A549 (cell line): ENCODE measurements around the gene HIKESHI. TPM values are rescaled to one million over a fixed set of nuclear protein-coding genes. Genes with fewer than 3 reads are reported as not detected.

Experiments
- ATAC-seq, 2 experiments: fragments of 200-7000 bp in 1 of 2; fragments of >200 bp in 1 of 2; cut with Nextera tagmentation in 1 of 2; cut with Tn5 transposase in 1 of 2; 3 replicates each; pipeline versions ENCODE4 v1.8.0 to v1.9.1; 2018 to 2020; ENCODE audit warnings: mild to moderate bottlenecking in 1 of 2, moderate library complexity in 1 of 2
- CTCF ChIA-PET: fragments of 300-600 bp; sonication (Branson Sonifier 250); formaldehyde crosslinking; extraction: SDS; loops from one replicate; lab custom pipeline; 2021; ENCODE audit warnings: antibody characterized with exemption, inconsistent platforms; lab: Yijun Ruan, JAX
- POLR2A ChIA-PET: fragments of 350-600 bp; formaldehyde crosslinking; extraction: SDS; loops from one replicate; lab custom pipeline; 2021; ENCODE audit warnings: antibody characterized with exemption, inconsistent platforms; lab: Yijun Ruan, JAX
- DNase-seq, 2 experiments: peaks; one replicate each; pipeline versions ENCODE4 v3.0.0 to v3.0.0-alpha.2; 2011 to 2016; ENCODE audit warnings: low read depth in 1 of 2, low spot score in 1 of 2
- FAIRE-seq: peaks from 2 replicates; lab custom pipeline; 2011; peaks lifted over from hg19 to GRCh38; lab: Jason Lieb, UNC
- H3K27ac ChIP-seq, 2 experiments: fragments of >200 bp; sonication (Bioruptor Twin); formaldehyde crosslinking; 3 replicates each; pipeline ENCODE4 v1.5.1; 2016 to 2017
- H3K4me1 ChIP-seq: fragments of >200 bp; sonication (Bioruptor Twin); formaldehyde crosslinking; 3 replicates; pipeline ENCODE4 v1.6.1; 2016
- H3K4me2 ChIP-seq: fragments of >200 bp; sonication (Bioruptor Twin); formaldehyde crosslinking; 3 replicates; pipeline ENCODE4 v1.6.1; 2016
- H3K4me3 ChIP-seq: fragments of >200 bp; sonication (Bioruptor Twin); formaldehyde crosslinking; 3 replicates; pipeline ENCODE4 v1.5.1; 2016
- H3K9me3 ChIP-seq: fragments of >200 bp; sonication (Bioruptor Twin); formaldehyde crosslinking; 3 replicates; pipeline ENCODE4 v1.6.1; 2016
- CBX8 ChIP-seq: fragments of 200-600 bp; sonication (generic); IDR thresholded peaks from 2 replicates; pipeline ENCODE4 v1.6.1; 2016
- FOSB ChIP-seq: fragments of 250-450 bp; sonication (Bioruptor Pico); IDR thresholded peaks from 2 replicates; pipeline ENCODE4 v1.5.0; 2020; ENCODE audit warnings: mild to moderate bottlenecking, moderate library complexity
- FOSL2 ChIP-seq, 2 experiments: fragments of 450-650 bp in 1 of 2; fragments of >200 bp in 1 of 2; sonication (Bioruptor Twin) in 1 of 2; formaldehyde crosslinking; IDR thresholded peaks; 2 replicates each; pipeline versions ENCODE4 v1.5.0 to v1.6.1; 2016 to 2020; ENCODE audit warnings: mild to moderate bottlenecking in 1 of 2, moderate library complexity in 1 of 2
- FOXS1 ChIP-seq: fragments of 250-450 bp; sonication (Bioruptor Pico); IDR thresholded peaks from 2 replicates; pipeline ENCODE4 v1.5.0; 2020; ENCODE audit warnings: mild to moderate bottlenecking, moderate library complexity
- HEYL ChIP-seq: fragments of 250-450 bp; sonication (Bioruptor Pico); IDR thresholded peaks from 2 replicates; pipeline ENCODE4 v1.8.0; 2021; ENCODE audit warnings: mild to moderate bottlenecking, moderate library complexity
- HOXB13 ChIP-seq: fragments of 250-450 bp; sonication (Bioruptor Pico); IDR thresholded peaks from 2 replicates; pipeline ENCODE4 v1.5.0; 2020; ENCODE audit warnings: low read depth, mild to moderate bottlenecking, moderate library complexity
- HOXB5 ChIP-seq: fragments of 250-450 bp; sonication (Bioruptor Pico); IDR thresholded peaks from 2 replicates; pipeline ENCODE4 v1.5.0; 2020; ENCODE audit warnings: mild to moderate bottlenecking, moderate library complexity
- NR3C1 ChIP-seq: fragments of >200 bp; sonication (Bioruptor Twin); formaldehyde crosslinking; IDR thresholded peaks from 3 replicates; pipeline ENCODE4 v1.6.1; 2017
- PBX3 ChIP-seq: IDR thresholded peaks from 2 replicates; pipeline ENCODE4 v1.6.1; 2012
- PHF8 ChIP-seq: fragments of 200-600 bp; sonication (generic); IDR thresholded peaks from 2 replicates; pipeline ENCODE4 v1.6.1; 2016; ENCODE audit warnings: low read depth, mild to moderate bottlenecking, antibody characterized with exemption, moderate library complexity, borderline replicate concordance
- RAD21 ChIP-seq, 2 experiments: fragments of >200 bp in 1 of 2; sonication (Bioruptor Twin) in 1 of 2; formaldehyde crosslinking in 1 of 2; IDR thresholded peaks in 1 of 2; conservative IDR thresholded peaks in 1 of 2; 2 replicates in 1 of 2; 3 replicates in 1 of 2; pipeline ENCODE4 v1.6.1; 2012 to 2018; ENCODE audit warnings: inconsistent platforms in 1 of 2
- RARB ChIP-seq: fragments of 250-450 bp; sonication (Bioruptor Pico); IDR thresholded peaks from 2 replicates; pipeline ENCODE4 v1.8.0; 2021; ENCODE audit warnings: mild to moderate bottlenecking, moderate library complexity
- SMC3 ChIP-seq: fragments of >200 bp; sonication (Bioruptor Twin); formaldehyde crosslinking; IDR thresholded peaks from 3 replicates; pipeline ENCODE4 v1.6.1; 2018; ENCODE audit warnings: inconsistent platforms
- SREBF2 ChIP-seq: fragments of 450-650 bp; IDR thresholded peaks from 2 replicates; pipeline ENCODE4 v1.6.1; 2014; ENCODE audit warnings: mild to moderate bottlenecking, moderate library complexity
- TFCP2L1 ChIP-seq: fragments of 250-450 bp; sonication (Bioruptor Pico); IDR thresholded peaks from 2 replicates; pipeline ENCODE4 v1.5.0; 2021; ENCODE audit warnings: mild to moderate bottlenecking
- USF2 ChIP-seq: fragments of 450-650 bp; IDR thresholded peaks from 2 replicates; pipeline ENCODE4 v1.6.1; 2014; ENCODE audit warnings: antibody characterized with exemption
- ZC3H11A ChIP-seq: fragments of 450-650 bp; IDR thresholded peaks from 2 replicates; pipeline ENCODE4 v1.6.1; 2014; ENCODE audit warnings: antibody characterized with exemption, mild to moderate bottlenecking
- WGBS: methylation state at CpG from one replicate; pipeline ENCODE4 v1.1.6; 2017; ENCODE audit errors: missing lambda C conversion rate; 5-methylcytosine and 5-hydroxymethylcytosine counted together
- polyA plus RNA-seq, 4 experiments: library from polyadenylated mRNA; depleted of rRNA in 3 of 4; stranded (reverse); fragments of >200 nt; fragmentation: RNase III in 1 of 4; extraction: RNeasy Plus Mini Kit Qiagen cat#74134 plus additional on column Dnase treatment in 1 of 4; gene quantifications; 2 replicates in 3 of 4; 3 replicates in 1 of 4; pipeline ENCODE4 v1.2.3, GENCODE V29; 2011 to 2017
- TF ChIP-seq, protein P1 (sequence below): IDR thresholded peaks from 2 replicates; pipeline ENCODE4 v1.6.1; 2012
- TF ChIP-seq, protein P2 (sequence below): fragments of >200 bp; sonication (Bioruptor Twin); formaldehyde crosslinking; IDR thresholded peaks from 3 replicates; pipeline ENCODE4 v1.6.1; 2016

Gene HIKESHI
- polyA plus RNA-seq, 2 of the 4 experiments (the other 2 are of a cell fraction) = 39.6 to 101 TPM

DNA sequence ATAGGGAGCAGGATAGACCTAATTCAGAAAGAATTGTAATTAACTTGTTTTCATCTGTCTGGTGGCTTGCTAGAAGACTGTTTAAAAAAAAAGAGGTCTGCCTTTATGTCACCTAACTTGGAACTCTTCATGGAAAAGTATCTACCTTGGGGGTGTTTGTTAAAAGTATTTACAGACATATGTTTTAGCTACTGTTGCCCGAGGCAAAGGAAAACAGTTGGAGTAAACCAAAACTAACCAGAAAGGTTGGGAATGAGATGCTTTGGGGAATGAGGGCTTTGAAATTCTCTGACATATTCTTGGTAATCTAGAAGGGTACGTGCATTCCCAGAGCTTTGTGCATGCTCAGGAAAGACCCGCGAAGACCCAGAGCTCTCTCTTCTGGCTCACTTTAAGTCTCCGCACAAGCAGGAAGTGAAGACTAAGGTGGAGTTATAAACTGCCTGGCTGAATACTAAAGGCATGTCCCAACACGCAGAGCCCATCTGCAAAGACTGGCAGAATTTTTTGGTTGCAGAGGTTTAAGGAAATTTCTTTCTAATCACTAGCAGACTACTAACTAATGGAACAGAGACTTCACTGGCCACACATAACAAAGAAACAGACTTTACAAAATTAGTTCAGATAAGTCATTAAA lies 33.2 kb downstream of the HIKESHI start:
- no peak for FAIRE-seq
- H3K4me2 ChIP-seq = no peak overlapping the region
- WGBS = 83% methylated on average over 6 of the region's 6 CpGs
- no peak for TF ChIP-seq PBX3
- no peak for TF ChIP-seq ZC3H11A
- no peak for TF ChIP-seq CBX8
- no peaks in the 10 kb centered on the region for H3K9me3 ChIP-seq
- H3K4me3 ChIP-seq = no peak overlapping the region
- no peaks in the 10 kb centered on the region; the same call in 2 of the 3 replicates for H3K4me1 ChIP-seq
- ATAC-seq = no peak
- CTCF ChIA-PET = interaction anchor here (0.6 to 1.7 kb wide), 2 partner anchors 44 to 75 kb away, joined by 4 read pairs; no protein-coding TSS in a partner anchor
- POLR2A ChIA-PET = no interaction called here
- no peak for DNase-seq
- H3K27ac ChIP-seq = 0 out of 6 replicates have a peak overlapping the region, but pooled peaks of 1 of the 2 experiments have one; percentile 5

DNA sequence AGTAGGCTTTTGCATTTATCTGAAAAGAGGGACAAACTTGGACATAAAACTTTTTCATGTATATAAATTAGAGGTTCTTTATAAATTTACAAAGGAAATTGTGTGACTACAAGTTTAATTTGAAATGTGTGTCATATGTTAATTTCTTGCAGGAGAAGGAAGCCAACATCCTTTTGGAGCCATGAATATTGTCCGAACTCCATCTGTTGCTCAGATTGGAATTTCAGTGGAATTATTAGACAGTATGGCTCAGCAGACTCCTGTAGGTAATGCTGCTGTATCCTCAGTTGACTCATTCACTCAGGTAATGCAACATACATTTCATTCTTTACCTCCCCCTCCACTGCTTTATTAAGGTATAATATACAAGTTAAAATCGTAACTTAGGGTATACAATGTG lies 35.2 kb downstream of the HIKESHI start:
- H3K4me3 ChIP-seq = no peak overlapping the region
- no peaks in the 10 kb centered on the region for H3K9me3 ChIP-seq
- WGBS = 90% methylated on average over 2 of the region's 2 CpGs
- no peak overlapping the region for H3K4me2 ChIP-seq
- DNase-seq (no peak), ATAC-seq (no peak)
- CTCF ChIA-PET = no interaction called here
- no peak for TF ChIP-seq NR3C1
- no peak for TF ChIP-seq USF2
- TF ChIP-seq SREBF2 = no peak
- TF ChIP-seq HOXB13 (CRISPR knock-in tag) = no peak
- no peak for TF ChIP-seq FOSB (CRISPR knock-in tag)
- no peak for TF ChIP-seq CBX8
- no peak for TF ChIP-seq FOXS1 (CRISPR knock-in tag)
- no peak for TF ChIP-seq HOXB5 (CRISPR knock-in tag)
- TF ChIP-seq RAD21 (conservative IDR thresholded peaks at IDR 0.05 in 1 of 2, IDR thresholded peaks at IDR 0.05 in 1 of 2) = no peak
- TF ChIP-seq PHF8 = no peak
- no peak for TF ChIP-seq RARB (CRISPR knock-in tag)
- TF ChIP-seq FOSL2 (IDR thresholded peaks at IDR 0.05) = no peak
- no peak for TF ChIP-seq FOSL2 (CRISPR knock-in tag; IDR thresholded peaks at IDR 0.05)
- TF ChIP-seq, all 56 proteins: peak for 0
- POLR2A ChIA-PET = no interaction called here
- FAIRE-seq = no peak
- Histone ChIP-seq H3K4me1 (no peaks in the 10 kb centered on the region; the same call in 2 of the 3 replicates), H3K27ac (no peak overlapping the region)

DNA sequence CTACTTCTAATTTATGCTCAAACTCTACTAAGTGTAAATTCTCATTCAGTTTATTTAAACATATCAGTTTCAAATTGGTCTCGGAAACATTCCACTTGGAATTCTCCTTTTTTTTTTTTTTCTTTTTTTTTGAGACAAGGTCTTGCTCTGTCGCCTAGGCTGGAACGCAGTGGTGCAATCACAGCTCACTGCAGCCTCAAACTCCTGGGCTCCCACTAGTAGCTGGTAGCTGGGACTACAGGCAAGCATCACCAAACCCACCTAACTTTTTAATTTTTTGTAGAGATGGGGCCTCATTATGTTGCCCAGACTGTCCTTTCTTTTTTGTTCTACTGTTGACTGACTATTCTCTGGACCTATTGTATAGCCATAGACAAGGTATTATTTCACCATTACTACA lies 39.3 kb downstream of the HIKESHI start:
- ChIA-PET CTCF (interaction anchor here (0.6 to 1.1 kb wide), 3 partner anchors 20 to 76 kb away, joined by 3 read pairs; no protein-coding TSS in a partner anchor), POLR2A (no interaction called here)
- no peaks in the 10 kb centered on the region for H3K9me3 ChIP-seq
- H3K4me1 ChIP-seq = no peaks in the 10 kb centered on the region
- ATAC-seq = no peak
- H3K4me2 ChIP-seq = no peak overlapping the region
- 92% methylated on average over 3 of the region's 3 CpGs for WGBS
- no peak overlapping the region for H3K4me3 ChIP-seq
- no peak overlapping the region for H3K27ac ChIP-seq
- TF ChIP-seq FOXS1 (CRISPR knock-in tag) (no peak), HEYL (no peak), TFCP2L1 (no peak), SMC3 (no peak)
- TF ChIP-seq, protein P1, sequence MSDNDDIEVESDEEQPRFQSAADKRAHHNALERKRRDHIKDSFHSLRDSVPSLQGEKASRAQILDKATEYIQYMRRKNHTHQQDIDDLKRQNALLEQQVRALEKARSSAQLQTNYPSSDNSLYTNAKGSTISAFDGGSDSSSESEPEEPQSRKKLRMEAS = no peak
- TF ChIP-seq, protein P2, sequence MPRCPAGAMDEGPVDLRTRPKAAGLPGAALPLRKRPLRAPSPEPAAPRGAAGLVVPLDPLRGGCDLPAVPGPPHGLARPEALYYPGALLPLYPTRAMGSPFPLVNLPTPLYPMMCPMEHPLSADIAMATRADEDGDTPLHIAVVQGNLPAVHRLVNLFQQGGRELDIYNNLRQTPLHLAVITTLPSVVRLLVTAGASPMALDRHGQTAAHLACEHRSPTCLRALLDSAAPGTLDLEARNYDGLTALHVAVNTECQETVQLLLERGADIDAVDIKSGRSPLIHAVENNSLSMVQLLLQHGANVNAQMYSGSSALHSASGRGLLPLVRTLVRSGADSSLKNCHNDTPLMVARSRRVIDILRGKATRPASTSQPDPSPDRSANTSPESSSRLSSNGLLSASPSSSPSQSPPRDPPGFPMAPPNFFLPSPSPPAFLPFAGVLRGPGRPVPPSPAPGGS = no peak
- no peak for DNase-seq
- no peak for FAIRE-seq
